ENCODE data around the gene TOR1B. TPM values are rescaled to one million over a fixed set of nuclear protein-coding genes. Genes with fewer than 3 reads are reported as not detected.
A peak's percentile ranks its signal among the peaks of the same experiment; 100 is the strongest.
"Not testable (repeated sequence)": the region's sequence is repeated elsewhere in the genome, so short reads cannot be mapped to it uniquely, and the experiment has no call there.

Gene TOR1B
- total RNA-seq, 4 donors from 2014 or later, result 17.5 to 55.4 (median 33.8) TPM

DNA sequence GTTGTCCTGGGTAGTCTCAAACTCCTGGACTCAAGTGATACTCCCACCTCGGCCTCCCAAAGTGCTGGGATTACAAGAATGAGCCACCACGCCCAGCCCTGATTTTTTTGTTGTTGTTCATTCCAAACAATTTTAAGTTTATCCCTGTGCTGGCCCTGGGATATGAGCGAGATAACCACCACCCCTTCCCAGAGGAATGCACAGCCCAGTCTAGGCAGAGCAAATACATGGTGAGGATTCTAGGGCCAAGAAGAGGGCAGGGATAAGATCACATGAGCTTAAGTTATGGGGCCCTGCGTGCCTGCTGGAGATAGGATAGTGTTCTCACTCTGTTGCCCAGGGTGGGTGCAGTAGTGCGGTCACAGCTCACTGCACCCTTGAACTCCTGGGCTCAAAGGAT lies 21.0 kb upstream of the TOR1B start:
- WGBS, 2 donors (ENCODE audit: low coverage in 1 of 2), result 61% methylated on average over 5 of the region's 5 CpGs; no CpG with 5 or more reads in 1 of the 2 donors
- TF ChIP-seq EP300 (IDR thresholded peaks at IDR 0.05) (no peak), POLR2AphosphoS5 (IDR thresholded peaks at IDR 0.05) (no peak), POLR2A (IDR thresholded peaks at IDR 0.05) (no peak)
- TF ChIP-seq, protein P1, sequence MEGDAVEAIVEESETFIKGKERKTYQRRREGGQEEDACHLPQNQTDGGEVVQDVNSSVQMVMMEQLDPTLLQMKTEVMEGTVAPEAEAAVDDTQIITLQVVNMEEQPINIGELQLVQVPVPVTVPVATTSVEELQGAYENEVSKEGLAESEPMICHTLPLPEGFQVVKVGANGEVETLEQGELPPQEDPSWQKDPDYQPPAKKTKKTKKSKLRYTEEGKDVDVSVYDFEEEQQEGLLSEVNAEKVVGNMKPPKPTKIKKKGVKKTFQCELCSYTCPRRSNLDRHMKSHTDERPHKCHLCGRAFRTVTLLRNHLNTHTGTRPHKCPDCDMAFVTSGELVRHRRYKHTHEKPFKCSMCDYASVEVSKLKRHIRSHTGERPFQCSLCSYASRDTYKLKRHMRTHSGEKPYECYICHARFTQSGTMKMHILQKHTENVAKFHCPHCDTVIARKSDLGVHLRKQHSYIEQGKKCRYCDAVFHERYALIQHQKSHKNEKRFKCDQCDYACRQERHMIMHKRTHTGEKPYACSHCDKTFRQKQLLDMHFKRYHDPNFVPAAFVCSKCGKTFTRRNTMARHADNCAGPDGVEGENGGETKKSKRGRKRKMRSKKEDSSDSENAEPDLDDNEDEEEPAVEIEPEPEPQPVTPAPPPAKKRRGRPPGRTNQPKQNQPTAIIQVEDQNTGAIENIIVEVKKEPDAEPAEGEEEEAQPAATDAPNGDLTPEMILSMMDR (IDR thresholded peaks at IDR 0.05), result no peak
- Histone ChIP-seq H3K9me3 (no peaks in the 10 kb centered on the region), H3K27ac (no peak overlapping the region), H3K4me1 (peaks cover 0 to 11% (median 8%) of the 10 kb centered on the region in 3 donors), H3K4me3 (no peak overlapping the region), H3K36me3 (no peaks in the 10 kb centered on the region), H3K27me3 (no peaks in the 10 kb centered on the region)
- ATAC-seq, result no peak

DNA sequence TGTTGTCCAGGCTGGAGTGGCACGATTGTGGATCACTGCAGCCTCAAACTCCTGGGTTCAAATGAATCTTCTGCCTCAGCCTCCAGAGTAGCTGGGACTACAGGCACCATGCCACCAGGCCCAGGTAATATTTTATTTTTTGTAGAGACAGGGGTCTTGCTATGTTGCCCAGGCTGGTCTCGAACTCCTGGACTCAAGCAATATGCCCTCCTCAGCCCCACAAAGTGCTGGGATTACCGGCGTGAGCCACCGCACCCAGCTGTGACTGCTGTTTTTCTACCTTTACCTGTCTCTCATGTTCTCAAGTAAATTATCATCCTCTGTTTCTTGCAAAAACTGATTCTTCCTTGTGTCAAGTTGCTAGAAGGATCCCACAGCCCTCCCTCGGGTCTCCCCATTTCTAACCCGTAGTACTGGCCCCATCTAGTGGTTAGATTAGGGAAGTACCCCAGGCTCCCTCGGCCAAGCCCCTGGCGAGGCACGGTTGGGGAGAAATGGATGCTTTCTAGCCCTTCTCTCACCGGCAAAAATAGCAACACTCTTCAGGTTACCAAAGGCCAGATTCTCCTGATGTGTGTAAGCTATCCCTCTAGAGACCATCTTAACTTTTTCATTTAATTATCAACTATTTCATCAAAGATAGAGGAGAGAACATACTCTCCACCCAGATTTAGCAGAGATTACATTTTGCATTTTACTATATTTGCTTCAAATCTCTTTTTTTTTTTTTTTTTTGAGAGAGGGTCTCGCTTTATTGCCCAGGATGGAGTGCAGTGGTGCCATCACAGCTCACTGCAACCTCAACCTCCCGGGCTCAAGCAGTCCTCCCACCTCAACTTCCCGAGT lies 19.2 kb upstream of the TOR1B start:
- H3K27ac ChIP-seq, result no peak overlapping the region
- no peak overlapping the region for H3K4me3 ChIP-seq
- H3K27me3 ChIP-seq, result peaks cover 14% of the 10 kb centered on the region
- WGBS, 2 donors (ENCODE audit: low coverage in 1 of 2), result 30 to 31% methylated on average over 8 to 13 of the region's 14 CpGs
- H3K9me3 ChIP-seq, result no peaks in the 10 kb centered on the region
- H3K36me3 ChIP-seq, result no peaks in the 10 kb centered on the region
- ATAC-seq, result peak; percentile 91
- TF ChIP-seq POLR2A (IDR thresholded peaks at IDR 0.05) (no peak), POLR2AphosphoS5 (IDR thresholded peaks at IDR 0.05) (peak; percentile 19)
- TF ChIP-seq, protein P1 (IDR thresholded peaks at IDR 0.05), result peak; percentile 90 to 95 (median 91)
- H3K4me1 ChIP-seq, result no peaks in the 10 kb centered on the region

GRCh38 chr9:129784970-129785369 lies 18.0 kb upstream of the TOR1B start:
- not testable (repeated sequence) for H3K36me3 ChIP-seq, H3K4me3 ChIP-seq, H3K9me3 ChIP-seq, H3K27ac ChIP-seq, H3K4me1 ChIP-seq, ATAC-seq
- WGBS, 2 donors (ENCODE audit: low coverage in 1 of 2), result 64 to 77% methylated on average over 6 to 11 of the region's 11 CpGs
- peaks cover 19% of the 10 kb centered on the region for H3K27me3 ChIP-seq

DNA sequence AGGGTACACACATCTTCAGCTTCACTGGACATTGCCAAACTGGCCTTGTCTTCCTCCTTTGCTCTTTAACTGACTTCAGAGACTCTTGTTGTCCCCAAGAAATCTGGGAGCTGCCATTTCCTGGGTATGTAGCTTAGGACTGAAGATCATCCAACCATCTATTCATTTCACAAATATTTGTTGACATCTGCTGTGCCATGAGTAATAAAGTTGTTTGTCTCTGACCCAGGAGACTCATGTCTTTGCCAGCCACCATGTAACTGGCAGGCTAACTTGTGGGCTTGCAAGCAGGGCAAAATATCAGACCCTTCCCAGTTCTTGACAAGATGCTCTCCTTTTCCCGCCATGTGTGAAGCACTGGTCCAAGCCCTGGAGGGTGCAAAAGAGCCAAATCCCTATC lies 17.1 kb upstream of the TOR1B start:
- Histone ChIP-seq H3K27ac (no peak overlapping the region), H3K27me3 (peaks cover 19% of the 10 kb centered on the region), H3K36me3 (no peaks in the 10 kb centered on the region), H3K9me3 (no peaks in the 10 kb centered on the region), H3K4me3 (no peak overlapping the region), H3K4me1 (no peaks in the 10 kb centered on the region)
- TF ChIP-seq POLR2A (IDR thresholded peaks at IDR 0.05) (no peak), EP300 (IDR thresholded peaks at IDR 0.05) (no peak), POLR2AphosphoS5 (IDR thresholded peaks at IDR 0.05) (no peak)
- TF ChIP-seq, protein P1 (IDR thresholded peaks at IDR 0.05), result no peak
- no peak for ATAC-seq
- 80% methylated on average over 1 of the region's 1 CpG; no CpG with 5 or more reads in 1 of the 2 donors for WGBS, 2 donors (ENCODE audit: low coverage in 1 of 2)

GRCh38 chr9:129786481-129786880 lies 16.5 kb upstream of the TOR1B start:
- no peaks in the 10 kb centered on the region for H3K4me1 ChIP-seq
- no peak for ATAC-seq
- no peaks in the 10 kb centered on the region for H3K9me3 ChIP-seq
- no peak overlapping the region for H3K27ac ChIP-seq
- no peak for TF ChIP-seq POLR2A (IDR thresholded peaks at IDR 0.05)
- TF ChIP-seq EP300 (IDR thresholded peaks at IDR 0.05), result no peak
- TF ChIP-seq, protein P1 (IDR thresholded peaks at IDR 0.05), result no peak
- WGBS, 2 donors (ENCODE audit: low coverage in 1 of 2), result 69 to 81% methylated on average over 7 to 10 of the region's 10 CpGs
- peaks cover 19% of the 10 kb centered on the region for H3K27me3 ChIP-seq
- no peaks in the 10 kb centered on the region for H3K36me3 ChIP-seq
- no peak overlapping the region for H3K4me3 ChIP-seq

All from gastroesophageal sphincter (tissue), 4 donors.